Esophagus muscularis mucosa (tissue), 4 donors: ENCODE data around the gene HCN3. TPM values are rescaled to one million over a fixed set of nuclear protein-coding genes. Genes with fewer than 3 reads are reported as not detected.
A peak's percentile ranks its signal among the peaks of the same experiment; 100 is the strongest.
"Not testable (repeated sequence)": the region's sequence is repeated elsewhere in the genome, so short reads cannot be mapped to it uniquely, and the experiment has no call there.

Source experiments
- DNase-seq: peaks from one replicate; pipeline ENCODE4 v3.0.0-alpha.2; 2017; ENCODE audit errors: extremely low spot score
- H3K27ac ChIP-seq, 4 donors: fragments of 200-600 bp; sonication (generic); replicated peaks in 1 of 4; 1 replicate in 3 of 4; 2 replicates in 1 of 4; pipeline ENCODE4 v1.5.1; 2016 to 2019; ENCODE audit warnings: mild to moderate bottlenecking in 1 of 4
- H3K27me3 ChIP-seq, 4 donors: fragments of 200-600 bp; sonication (generic); one replicate each; pipeline versions ENCODE4 v1.5.1 to v1.6.0; 2016 to 2019
- H3K36me3 ChIP-seq, 4 donors: fragments of 200-600 bp; sonication (generic); one replicate each; pipeline ENCODE4 v1.5.1; 2016 to 2019
- H3K4me1 ChIP-seq, 4 donors: fragments of 200-600 bp; sonication (generic); one replicate each; pipeline ENCODE4 v1.5.1; 2016 to 2019
- H3K4me3 ChIP-seq, 4 donors: fragments of 200-600 bp; sonication (generic); 1 replicate in 2 of 4; 2 replicates in 2 of 4; pipeline ENCODE4 v1.5.1; 2016 to 2019; ENCODE audit warnings: mild to moderate bottlenecking in 4 of 4, moderate library complexity in 1 of 4
- H3K9me3 ChIP-seq, 4 donors: fragments of 200-600 bp; sonication (generic); 1 replicate in 3 of 4; 2 replicates in 1 of 4; pipeline ENCODE4 v1.5.1; 2016 to 2019
- EP300 ChIP-seq: sonication (generic); formaldehyde crosslinking; IDR thresholded peaks from one replicate; pipeline ENCODE4 v1.6.1; 2017; ENCODE audit warnings: antibody characterized with exemption
- POLR2A ChIP-seq: fragments of 450-650 bp; IDR thresholded peaks from one replicate; pipeline ENCODE4 v1.6.1; 2017; ENCODE audit warnings: antibody characterized with exemption, moderate library complexity, mild to moderate bottlenecking, low read depth
- POLR2AphosphoS5 ChIP-seq, 2 donors: sonication (generic); formaldehyde crosslinking; IDR thresholded peaks; one replicate each; pipeline ENCODE4 v1.6.1; 2017; ENCODE audit warnings: antibody characterized with exemption in 2 of 2
- WGBS: methylation state at CpG from one replicate; pipeline ENCODE4 v1.1.5; 2018; 5-methylcytosine and 5-hydroxymethylcytosine counted together
- intact Hi-C: fragments of 100-400 bp; cut with DNase I; formaldehyde crosslinking; loops from one replicate; pipeline ENCODE4 v1.15.1; 2023
- total RNA-seq, 4 donors: library from RNA; depleted of rRNA; stranded (reverse); fragments of >200 nt; gene quantifications; one replicate each; pipeline versions ENCODE4 v1.1.0 to v1.2.1, GENCODE V29; 2016
- TF ChIP-seq, protein P1 (sequence below), 3 experiments: fragments of 200-600 bp in 2 of 3; fragments of 450-650 bp in 1 of 3; sonication (generic) in 2 of 3; IDR thresholded peaks; one replicate each; pipeline ENCODE4 v1.5.1; 2017 to 2019; ENCODE audit warnings: antibody characterized with exemption in 3 of 3, mild to moderate bottlenecking in 2 of 3, moderate library complexity in 1 of 3

The HCN3 gene
- total RNA-seq, result 1 to 10 TPM; 1.0 to 2.1 (median 1.4) TPM

DNA sequence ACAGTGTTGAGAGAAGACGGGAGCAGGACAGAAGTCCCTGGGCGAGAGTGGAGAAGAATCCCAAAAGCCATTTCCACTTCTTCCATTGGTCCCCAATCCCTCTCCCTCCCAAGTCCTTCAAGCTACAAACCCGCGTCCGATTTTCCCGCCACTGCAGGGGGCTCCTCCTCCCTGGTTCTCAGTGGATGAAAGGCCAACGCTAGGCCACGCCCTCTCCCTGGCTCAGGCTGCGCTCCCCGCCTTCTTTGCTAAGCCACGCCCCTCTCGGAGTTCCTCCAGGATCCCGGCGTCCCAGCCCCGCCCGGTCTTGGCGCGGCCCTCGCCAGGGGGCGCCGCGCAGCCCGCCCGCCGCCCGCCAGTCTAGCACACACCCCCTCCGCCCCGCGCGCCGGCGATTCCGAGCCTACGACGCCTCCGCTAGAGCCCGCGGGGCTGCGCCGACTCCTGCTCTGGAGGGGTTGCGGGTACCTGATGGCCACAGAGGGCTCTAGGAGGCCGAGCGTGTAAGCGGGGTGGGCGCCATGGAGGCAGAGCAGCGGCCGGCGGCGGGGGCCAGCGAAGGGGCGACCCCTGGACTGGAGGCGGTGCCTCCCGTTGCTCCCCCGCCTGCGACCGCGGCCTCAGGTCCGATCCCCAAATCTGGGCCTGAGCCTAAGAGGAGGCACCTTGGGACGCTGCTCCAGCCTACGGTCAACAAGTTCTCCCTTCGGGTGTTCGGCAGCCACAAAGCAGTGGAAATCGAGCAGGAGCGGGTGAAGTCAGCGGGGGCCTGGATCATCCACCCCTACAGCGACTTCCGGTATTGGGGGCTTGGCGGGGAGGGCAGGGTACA lies at the start of gene HCN3:
Gene HCN3, plus strand, starts transcription at position 394 of the 832 bp plus-strand sequence. Its CDS starts 128 bp downstream, at position 522.
- Histone ChIP-seq H3K36me3 (no peaks in the 10 kb centered on the region), H3K27ac (peak within 1 kb of the TSS; percentile 74 to 85 (median 78)), H3K4me3 (peak within 1 kb of the TSS; percentile 71 to 84 (median 77)), H3K9me3 (no peaks in the 10 kb centered on the region), H3K27me3 (no peaks in the 10 kb centered on the region), H3K4me1 (peaks cover 20 to 38% (median 33%) of the 10 kb centered on the region in 4 donors)
- WGBS, result 3% methylated on average over 15 of the region's 68 CpGs
- intact Hi-C loops, result loop anchor here (5.0 kb wide), 1 partner anchor 315 kb away; no protein-coding TSS in a partner anchor
- peak; percentile 99 for DNase-seq
- TF ChIP-seq, protein P1, sequence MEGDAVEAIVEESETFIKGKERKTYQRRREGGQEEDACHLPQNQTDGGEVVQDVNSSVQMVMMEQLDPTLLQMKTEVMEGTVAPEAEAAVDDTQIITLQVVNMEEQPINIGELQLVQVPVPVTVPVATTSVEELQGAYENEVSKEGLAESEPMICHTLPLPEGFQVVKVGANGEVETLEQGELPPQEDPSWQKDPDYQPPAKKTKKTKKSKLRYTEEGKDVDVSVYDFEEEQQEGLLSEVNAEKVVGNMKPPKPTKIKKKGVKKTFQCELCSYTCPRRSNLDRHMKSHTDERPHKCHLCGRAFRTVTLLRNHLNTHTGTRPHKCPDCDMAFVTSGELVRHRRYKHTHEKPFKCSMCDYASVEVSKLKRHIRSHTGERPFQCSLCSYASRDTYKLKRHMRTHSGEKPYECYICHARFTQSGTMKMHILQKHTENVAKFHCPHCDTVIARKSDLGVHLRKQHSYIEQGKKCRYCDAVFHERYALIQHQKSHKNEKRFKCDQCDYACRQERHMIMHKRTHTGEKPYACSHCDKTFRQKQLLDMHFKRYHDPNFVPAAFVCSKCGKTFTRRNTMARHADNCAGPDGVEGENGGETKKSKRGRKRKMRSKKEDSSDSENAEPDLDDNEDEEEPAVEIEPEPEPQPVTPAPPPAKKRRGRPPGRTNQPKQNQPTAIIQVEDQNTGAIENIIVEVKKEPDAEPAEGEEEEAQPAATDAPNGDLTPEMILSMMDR (IDR thresholded peaks at IDR 0.05), result peak; percentile 67 to 84 (median 73)
- TF ChIP-seq POLR2A (no peak), EP300 (no peak), POLR2AphosphoS5 (IDR thresholded peaks at IDR 0.05) (peak in 1 of 2 donors; percentile 78)

DNA sequence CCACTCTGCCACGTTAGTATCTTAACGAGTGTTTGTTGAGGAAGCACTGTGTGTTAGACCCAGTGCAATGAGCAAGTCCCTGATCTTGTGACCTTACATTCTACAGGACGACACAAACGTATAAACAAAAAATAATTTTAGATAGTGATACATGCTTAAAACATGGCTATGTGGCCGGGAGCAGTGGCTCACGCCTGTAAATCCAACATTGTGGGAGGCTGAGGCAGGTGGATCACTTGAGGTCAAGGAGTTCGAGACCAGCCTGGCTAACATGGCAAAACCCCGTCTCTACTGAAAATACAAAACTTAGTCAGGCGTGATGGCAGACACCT lies 49.2 kb upstream of the HCN3 start:
- H3K27me3 ChIP-seq, result no peaks in the 10 kb centered on the region
- WGBS, result 43% methylated on average over 9 of the region's 9 CpGs
- peak overlapping the region; percentile 82 to 92 (median 84) for H3K27ac ChIP-seq
- no peaks in the 10 kb centered on the region for H3K36me3 ChIP-seq
- no peaks in the 10 kb centered on the region for H3K9me3 ChIP-seq
- peak overlapping the region; percentile 53 to 72 (median 62) for H3K4me3 ChIP-seq
- no peak for TF ChIP-seq POLR2AphosphoS5 (IDR thresholded peaks at IDR 0.05)
- TF ChIP-seq EP300, result no peak
- TF ChIP-seq POLR2A, result no peak
- TF ChIP-seq, protein P1 (IDR thresholded peaks at IDR 0.05), result no peak
- peaks cover 17 to 56% (median 54%) of the 10 kb centered on the region in 4 donors for H3K4me1 ChIP-seq
- intact Hi-C loops, result no loop called here
- DNase-seq, result no peak

DNA sequence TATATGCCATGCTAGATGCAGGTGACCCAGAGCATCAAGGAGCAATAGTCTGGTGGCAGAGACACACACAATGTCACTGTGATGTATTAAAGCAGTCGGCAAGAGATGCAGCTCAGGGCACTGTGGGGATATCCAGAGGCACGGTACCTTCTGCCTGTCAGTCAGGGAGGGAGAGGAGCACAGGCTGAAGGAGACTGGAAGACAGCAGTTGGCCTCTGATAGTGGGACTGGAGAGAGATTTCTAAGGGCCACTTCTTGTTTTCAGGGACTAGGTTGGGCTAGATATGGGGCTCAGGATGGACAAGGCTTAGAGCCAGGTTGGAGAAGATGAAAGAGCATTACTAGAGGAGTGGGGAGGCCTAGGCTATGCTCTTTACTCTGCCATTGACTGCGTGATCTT lies 46.0 kb upstream of the HCN3 start:
- WGBS, result 100% methylated on average over 1 of the region's 3 CpGs
- DNase-seq, H3K4me3 ChIP-seq, intact Hi-C loops, H3K9me3 ChIP-seq, H3K27me3 ChIP-seq: not testable (repeated sequence)
- peak overlapping the region; percentile 63 to 68 (median 66) for H3K27ac ChIP-seq
- peaks cover 13 to 36% (median 32%) of the 10 kb centered on the region in 4 donors for H3K4me1 ChIP-seq
- H3K36me3 ChIP-seq, result peaks cover 4 to 13% (median 9%) of the 10 kb centered on the region in 4 donors

DNA sequence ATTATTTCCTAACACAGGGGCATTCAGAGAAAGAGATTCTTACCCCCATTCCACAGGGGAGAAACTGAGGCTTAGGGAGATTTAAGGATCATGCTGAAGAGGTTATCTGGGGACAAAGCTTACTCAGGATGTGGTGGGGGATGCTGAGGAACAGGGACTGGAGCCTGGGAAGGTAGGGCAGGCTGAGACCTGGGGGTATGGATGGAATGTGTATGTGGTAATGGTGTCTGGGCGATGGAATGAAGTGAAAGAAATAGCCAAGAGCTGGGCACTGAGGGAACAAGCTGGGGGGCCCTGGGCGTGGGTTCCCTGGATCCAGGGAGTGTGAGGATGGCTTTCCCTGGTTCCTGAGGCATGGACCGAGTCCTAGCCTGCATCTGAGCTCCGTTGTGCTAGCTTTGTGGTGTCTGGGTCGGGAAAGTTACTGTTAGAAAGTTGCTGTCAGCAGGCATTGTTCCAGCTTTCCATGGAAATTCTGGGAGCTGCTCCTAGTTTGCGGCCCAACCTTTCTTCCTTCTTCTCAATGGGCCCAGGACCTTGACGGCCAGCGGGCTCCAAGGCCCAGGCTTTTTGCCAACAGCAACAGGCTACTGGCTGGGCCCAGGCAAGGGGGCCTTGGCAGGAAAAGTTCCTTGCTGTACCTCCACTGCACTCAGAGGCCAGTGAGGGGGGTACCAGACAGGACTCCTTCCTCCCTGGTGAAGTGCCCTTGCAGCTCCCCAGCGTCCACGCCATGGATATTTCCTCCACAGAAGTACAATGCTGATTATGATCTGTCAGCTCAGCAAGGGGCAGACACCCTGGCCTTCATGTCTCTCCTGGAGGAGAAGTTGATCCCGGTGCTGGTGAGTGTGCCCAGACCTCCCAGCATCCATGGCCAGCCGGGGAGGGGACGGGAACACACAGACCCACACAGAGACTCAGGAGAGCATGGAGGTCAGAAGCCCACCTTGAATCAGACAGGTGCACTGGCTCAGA lies 45.0 kb upstream of the HCN3 start:
- intact Hi-C loops, H3K9me3 ChIP-seq, H3K4me3 ChIP-seq, DNase-seq, H3K27me3 ChIP-seq: not testable (repeated sequence)
- peaks cover 6 to 26% (median 25%) of the 10 kb centered on the region in 4 donors for H3K4me1 ChIP-seq
- peak overlapping the region; percentile 66 to 74 (median 68) for H3K27ac ChIP-seq
- H3K36me3 ChIP-seq, result peaks cover 11 to 23% (median 16%) of the 10 kb centered on the region in 4 donors
- WGBS, result 42% methylated on average over 8 of the region's 13 CpGs

DNA sequence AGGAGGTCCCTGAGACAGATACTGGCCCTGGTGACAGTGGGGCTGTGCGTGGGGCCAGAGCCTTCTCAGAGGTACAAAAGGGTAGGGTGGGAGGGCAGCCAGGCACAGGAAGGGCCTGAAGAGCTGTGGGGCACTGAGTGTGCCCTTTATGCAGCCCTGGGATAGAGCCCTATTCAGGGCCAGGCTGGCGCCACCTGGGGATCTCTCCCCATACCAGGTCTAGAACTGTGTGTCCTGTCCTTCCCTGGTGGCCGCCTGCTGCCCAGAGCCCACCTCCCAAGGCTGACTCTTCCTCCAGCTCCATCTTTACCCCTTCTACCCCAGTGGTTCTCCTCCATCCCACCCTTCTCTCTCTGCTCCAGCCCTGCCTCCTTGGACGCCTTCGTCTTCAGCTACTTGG lies 43.8 kb upstream of the HCN3 start:
- intact Hi-C loops, result not testable (repeated sequence)
- 86% methylated on average over 1 of the region's 5 CpGs for WGBS

DNA sequence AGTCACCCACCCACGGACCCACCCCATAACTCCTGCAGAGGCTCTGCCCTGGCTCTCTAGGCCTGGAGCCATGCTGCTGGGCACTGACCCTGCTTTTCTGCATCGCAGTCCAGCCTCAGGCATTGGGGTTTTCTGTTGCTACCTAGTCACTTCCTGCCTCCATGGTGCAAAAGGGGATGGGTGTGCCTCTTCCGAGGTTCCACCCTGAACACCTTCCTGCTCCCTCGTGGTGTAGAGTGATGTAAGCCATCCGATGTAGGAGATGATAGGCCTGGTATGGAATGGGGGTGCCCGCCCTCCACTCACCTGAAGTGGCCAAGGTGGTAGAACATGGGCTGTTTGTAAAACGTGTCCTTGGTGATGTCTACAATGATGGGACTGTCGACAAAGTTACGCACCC lies 41.9 kb upstream of the HCN3 start:
- 100% methylated on average over 3 of the region's 9 CpGs for WGBS
- intact Hi-C loops, result not testable (repeated sequence)

More for the DNA sequence above, 43.8 kb upstream of the HCN3 start:
- H3K36me3 ChIP-seq, result peaks cover 11 to 31% (median 24%) of the 10 kb centered on the region in 4 donors
- not testable (repeated sequence) for H3K27ac ChIP-seq, H3K4me3 ChIP-seq, DNase-seq, H3K9me3 ChIP-seq, H3K27me3 ChIP-seq
- peaks cover 0 to 19% (median 17%) of the 10 kb centered on the region in 4 donors for H3K4me1 ChIP-seq

More for the DNA sequence above, 41.9 kb upstream of the HCN3 start:
- H3K27me3 ChIP-seq, DNase-seq, H3K9me3 ChIP-seq, H3K4me3 ChIP-seq, H3K27ac ChIP-seq: not testable (repeated sequence)
- H3K36me3 ChIP-seq, result peaks cover 11 to 44% (median 30%) of the 10 kb centered on the region in 4 donors
- peaks cover under 1 to 27% (median 24%) of the 10 kb centered on the region in 4 donors for H3K4me1 ChIP-seq
